MM.1S (cell line): ENCODE measurements around the gene VAMP2.
A peak's percentile ranks its signal among the peaks of the same experiment; 100 is the strongest.

Experiments used
- DNase-seq: peaks from one replicate; pipeline ENCODE4 v3.0.0-alpha.2; 2015
- H2AFZ ChIP-seq: fragments of 300-600 bp; sonication (generic); 2 replicates; pipeline ENCODE4 v1.6.0; 2016; ENCODE audit warnings: antibody characterized with exemption, low read length
- H3F3A ChIP-seq: fragments of 300-600 bp; sonication (generic); 2 replicates; pipeline ENCODE4 v1.6.1; 2016; ENCODE audit warnings: mild to moderate bottlenecking, antibody characterized with exemption, low read length, moderate library complexity, mixed read lengths; ENCODE audit not compliant: insufficient read depth
- H3K27ac ChIP-seq: fragments of 300-600 bp; sonication (generic); 2 replicates; pipeline ENCODE4 v1.5.1; 2016; ENCODE audit warnings: mild to moderate bottlenecking, low read length
- H3K27me3 ChIP-seq: fragments of 300-600 bp; sonication (generic); replicated peaks from 2 replicates; pipeline ENCODE4 v1.6.0; 2016; ENCODE audit warnings: low read length; ENCODE audit not compliant: insufficient read depth
- H3K36me3 ChIP-seq: fragments of 300-600 bp; sonication (generic); replicated peaks from 2 replicates; pipeline ENCODE4 v1.6.1; 2016; ENCODE audit warnings: mild to moderate bottlenecking, low read length, mixed read lengths; ENCODE audit not compliant: insufficient read depth
- H3K4me1 ChIP-seq: fragments of 300-600 bp; sonication (generic); 2 replicates; pipeline ENCODE4 v1.6.1; 2016; ENCODE audit warnings: low read length, mixed read lengths
- H3K4me2 ChIP-seq: fragments of 300-600 bp; sonication (generic); 2 replicates; pipeline ENCODE4 v1.6.0; 2016; ENCODE audit warnings: low read depth, low read length
- H3K4me3 ChIP-seq: fragments of 300-600 bp; sonication (generic); 2 replicates; pipeline ENCODE4 v1.5.1; 2016; ENCODE audit warnings: low read length, mixed read lengths
- H3K79me2 ChIP-seq: fragments of 300-600 bp; sonication (generic); 2 replicates; pipeline ENCODE4 v1.6.1; 2016; ENCODE audit warnings: mixed run types, low read length, mixed read lengths
- H3K9ac ChIP-seq: fragments of 300-600 bp; sonication (generic); 2 replicates; pipeline ENCODE4 v1.6.1; 2016; ENCODE audit warnings: low read length, mixed read lengths
- H3K9me2 ChIP-seq: fragments of 300-600 bp; sonication (generic); replicated peaks from 2 replicates; pipeline ENCODE4 v1.6.1; 2016; ENCODE audit warnings: mild to moderate bottlenecking, low read length, mixed read lengths; ENCODE audit not compliant: insufficient read depth
- H3K9me3 ChIP-seq: fragments of 300-600 bp; sonication (generic); replicated peaks from 2 replicates; pipeline ENCODE4 v1.6.1; 2016; ENCODE audit warnings: mild to moderate bottlenecking, low read length, mixed read lengths; ENCODE audit not compliant: insufficient read depth
- H4K20me1 ChIP-seq: fragments of 300-600 bp; sonication (generic); 2 replicates; pipeline ENCODE4 v1.6.1; 2016; ENCODE audit warnings: mild to moderate bottlenecking, low read length, moderate library complexity, mixed read lengths; ENCODE audit not compliant: insufficient read depth
- CTCF ChIP-seq: fragments of 300-600 bp; sonication (generic); IDR thresholded peaks from 2 replicates; pipeline ENCODE4 v1.5.1; 2016; ENCODE audit warnings: antibody characterized with exemption, low read length, mixed read lengths
- EZH2 ChIP-seq: fragments of 300-600 bp; sonication (generic); optimal IDR thresholded peaks from 2 replicates; pipeline ENCODE3; 2017; ENCODE audit warnings: low read depth, mild to moderate bottlenecking, antibody characterized with exemption, low read length, mixed read lengths
- EZH2phosphoT487 ChIP-seq: fragments of 300-600 bp; sonication (generic); IDR thresholded peaks from 2 replicates; pipeline ENCODE4 v1.6.1; 2018; ENCODE audit warnings: antibody characterized with exemption, low read length

Gene VAMP2

GRCh38 chr17:8122422-8122923 is 40.3 kb downstream of the VAMP2 start:
- H3F3A ChIP-seq, result peaks cover 57% of the 10 kb centered on the region
- DNase-seq, result no peak
- H3K36me3 ChIP-seq, result no peaks in the 10 kb centered on the region
- no peaks in the 10 kb centered on the region for H3K9me3 ChIP-seq
- peak overlapping the region; percentile 20; the same call in 1 of the 2 replicates for H3K9ac ChIP-seq
- peaks cover 25% of the 10 kb centered on the region for H3K4me1 ChIP-seq
- TF ChIP-seq CTCF (no peak), EZH2 (no peak), EZH2phosphoT487 (no peak)
- no peaks in the 10 kb centered on the region for H3K9me2 ChIP-seq
- no peaks in the 10 kb centered on the region for H3K79me2 ChIP-seq
- no peak overlapping the region for H3K27ac ChIP-seq
- H4K20me1 ChIP-seq, result no peaks in the 10 kb centered on the region; the same call in 1 of the 2 replicates
- peaks cover 29% of the 10 kb centered on the region for H3K27me3 ChIP-seq
- H2AFZ ChIP-seq, result peak overlapping the region; percentile 57
- peak overlapping the region; percentile 84 for H3K4me3 ChIP-seq
- H3K4me2 ChIP-seq, result peak overlapping the region; percentile 100

- Histone ChIP-seq H3K4me3 (peak overlapping the region; percentile 84), H3K9me3 (no peaks in the 10 kb centered on the region), H3K9me2 (no peaks in the 10 kb centered on the region), H3K4me1 (peaks cover 19% of the 10 kb centered on the region), H3K79me2 (no peaks in the 10 kb centered on the region), H2AFZ (peak overlapping the region; percentile 57), H3K27me3 (peaks cover 35% of the 10 kb centered on the region), H3K27ac (no peak overlapping the region), H3K4me2 (peak overlapping the region; percentile 100), H3F3A (peaks cover 52% of the 10 kb centered on the region), H3K9ac (no peak overlapping the region; the same call in 1 of the 2 replicates), H3K36me3 (no peaks in the 10 kb centered on the region), H4K20me1 (no peaks in the 10 kb centered on the region; the same call in 1 of the 2 replicates)
- DNase-seq, result peak; percentile 62
- peak; percentile 56 for TF ChIP-seq CTCF
- TF ChIP-seq EZH2phosphoT487, result no peak
These were observed 40.9 kb downstream of the VAMP2 start for GRCh38 chr17:8121681-8122421.

GRCh38 chr17:8121407-8121680 is 41.4 kb downstream of the VAMP2 start:
- H3K79me2 ChIP-seq, result no peaks in the 10 kb centered on the region
- H3K4me3 ChIP-seq, result peak overlapping the region; percentile 84
- no peaks in the 10 kb centered on the region for H3K36me3 ChIP-seq
- H3F3A ChIP-seq, result peaks cover 49% of the 10 kb centered on the region
- no peaks in the 10 kb centered on the region; the same call in 1 of the 2 replicates for H4K20me1 ChIP-seq
- 0 out of 2 replicates have a peak overlapping the region, but pooled peaks have one; percentile 43 for H2AFZ ChIP-seq
- H3K9me2 ChIP-seq, result no peaks in the 10 kb centered on the region
- peak overlapping the region; percentile 43; the same call in 1 of the 2 replicates for H3K9ac ChIP-seq
- H3K27ac ChIP-seq, result no peak overlapping the region
- H3K27me3 ChIP-seq, result peaks cover 40% of the 10 kb centered on the region
- peaks cover 19% of the 10 kb centered on the region for H3K4me1 ChIP-seq
- H3K4me2 ChIP-seq, result peak overlapping the region; percentile 100
- TF ChIP-seq EZH2phosphoT487 (no peak), EZH2 (no peak), CTCF (no peak)
- H3K9me3 ChIP-seq, result no peaks in the 10 kb centered on the region
- DNase-seq, result no peak
